Fibroblast of the conjunctiva (primary cell): ENCODE measurements around the gene DTD2.
"Not testable (repeated sequence)": the region's sequence is repeated elsewhere in the genome, so short reads cannot be mapped to it uniquely, and the experiment has no call there.

Source experiments
- DNase-seq: peaks from one replicate; pipeline ENCODE4 v3.0.0-alpha.2; 2010; ENCODE audit warnings: low read depth

Gene DTD2

DNA sequence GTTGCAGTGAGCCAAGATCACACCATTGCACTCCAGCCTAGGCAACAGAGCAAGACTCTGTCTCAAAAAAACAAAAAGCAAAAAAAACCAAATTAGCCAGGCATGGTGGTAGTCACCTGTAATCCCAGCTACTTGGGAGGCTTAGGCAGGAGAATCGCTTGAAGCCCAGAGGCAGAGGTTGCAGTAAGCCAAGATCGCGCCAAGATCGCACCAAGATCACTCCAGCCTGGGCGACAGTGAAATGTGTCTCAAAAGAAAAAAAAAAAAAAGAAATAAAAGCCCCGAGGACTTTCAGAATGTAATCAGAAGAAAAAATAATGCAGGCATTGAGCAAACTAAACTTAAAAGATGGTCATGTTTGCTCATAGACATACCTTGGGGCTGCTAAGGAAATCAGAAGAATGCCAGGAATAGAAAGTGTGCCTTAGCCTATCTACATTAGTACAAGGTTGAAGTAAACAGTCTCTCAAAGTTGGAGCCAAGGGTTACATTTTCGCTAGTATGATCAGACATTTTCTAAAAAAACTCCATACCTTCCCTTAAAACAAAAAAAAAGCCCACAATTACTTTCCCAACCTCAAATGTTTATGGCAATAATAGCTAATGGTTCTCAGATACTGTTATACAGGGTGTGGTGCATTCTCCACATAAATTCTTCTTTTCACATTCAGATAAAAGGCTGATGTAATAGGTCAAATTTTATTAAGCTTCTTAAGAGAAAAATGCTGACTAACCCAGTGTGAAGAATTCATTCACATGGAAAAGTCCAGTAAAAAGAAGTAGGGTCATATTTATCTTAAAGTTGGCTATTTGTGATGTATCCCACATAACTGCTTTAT lies 15.8 kb downstream of the DTD2 start:
- peak; percentile 42 for DNase-seq

DNA sequence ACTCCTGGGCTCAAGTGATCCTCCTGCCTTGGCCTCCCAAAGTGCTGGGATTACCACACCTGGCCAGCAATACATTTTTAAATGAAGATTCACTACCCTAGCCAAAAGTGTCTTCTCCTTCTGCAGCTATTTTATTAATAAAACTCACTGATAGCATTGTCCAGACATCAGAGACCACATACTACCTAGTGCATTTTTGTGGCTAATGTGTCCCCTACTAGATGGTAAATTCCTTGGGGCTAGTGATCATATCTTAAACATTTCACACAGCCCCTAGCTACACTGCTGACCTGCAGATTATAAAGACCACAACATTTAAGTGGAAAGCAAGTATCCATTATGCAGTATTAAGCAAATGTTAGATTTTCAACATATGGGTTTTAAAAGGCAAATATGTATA lies 17.0 kb downstream of the DTD2 start:
- no peak for DNase-seq

DNA sequence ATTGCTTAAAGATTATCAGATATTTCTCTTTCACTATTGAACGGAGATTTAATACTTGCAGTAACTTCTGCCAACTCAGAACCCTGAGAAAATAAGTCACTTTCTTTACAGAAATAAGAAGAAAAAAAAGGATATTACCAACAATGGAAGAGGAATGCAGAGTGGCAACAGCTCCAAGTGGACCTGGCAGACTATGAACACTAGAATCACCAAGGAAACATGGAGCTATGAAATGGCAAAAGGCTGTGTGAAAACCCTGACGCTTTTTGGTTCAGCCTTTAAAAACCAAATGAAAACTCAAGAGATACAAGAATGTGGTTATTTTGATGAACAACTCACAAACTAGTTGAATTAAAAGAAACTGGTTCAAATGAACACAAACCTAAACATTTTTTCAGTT lies 17.7 kb downstream of the DTD2 start:
- DNase-seq, result no peak

DNA sequence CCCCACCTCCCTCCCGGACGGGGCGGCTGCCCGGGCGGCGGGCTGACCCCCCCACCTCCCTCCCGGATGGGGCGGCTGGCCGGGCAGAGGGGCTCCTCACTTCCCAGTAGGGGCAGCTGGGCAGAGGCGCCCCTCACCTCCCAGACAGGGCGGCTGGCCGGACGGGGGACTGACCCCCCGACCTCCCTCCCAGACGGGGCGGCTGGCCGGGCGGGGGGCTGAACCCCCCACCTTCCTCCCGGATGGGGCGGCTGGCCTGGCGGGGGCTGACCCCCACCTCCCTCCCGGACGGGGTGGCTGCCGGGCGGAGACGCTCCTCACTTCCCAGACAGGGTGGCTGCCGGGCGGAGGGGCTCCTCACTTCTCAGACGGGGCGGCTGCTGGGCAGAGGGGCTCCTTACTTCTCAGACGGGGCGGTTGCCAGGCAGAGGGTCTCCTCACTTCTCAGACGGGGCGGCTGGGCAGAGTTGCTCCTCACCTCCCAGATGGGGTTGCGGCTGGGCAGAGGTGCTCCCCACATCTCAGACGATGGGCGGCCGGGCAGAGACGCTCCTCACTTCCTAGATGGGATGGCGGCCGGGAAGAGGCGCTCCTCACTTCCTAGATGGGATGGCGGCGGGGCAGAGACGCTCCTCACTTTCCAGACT lies 20.1 kb downstream of the DTD2 start:
- not testable (repeated sequence) for DNase-seq

DNA sequence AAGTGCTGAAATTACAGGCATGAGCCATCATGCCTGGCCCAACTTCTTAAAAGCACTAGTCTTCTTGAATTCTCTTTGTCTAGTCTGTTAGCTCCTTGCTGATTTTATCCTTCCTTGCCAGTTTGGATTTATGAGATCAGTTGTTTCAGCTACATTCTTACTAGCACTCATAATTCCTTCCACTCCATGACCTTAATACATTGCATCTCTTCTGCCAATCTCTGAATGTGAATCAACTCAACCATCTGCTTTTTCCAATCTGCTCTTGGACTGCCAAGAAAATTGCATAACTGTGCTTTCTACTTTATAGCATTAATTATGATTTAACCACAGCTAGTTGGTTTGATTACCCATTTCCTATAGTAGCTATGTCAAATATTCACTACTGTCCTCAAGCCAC lies 22.0 kb downstream of the DTD2 start:
- DNase-seq, result peak; percentile 60

DNA sequence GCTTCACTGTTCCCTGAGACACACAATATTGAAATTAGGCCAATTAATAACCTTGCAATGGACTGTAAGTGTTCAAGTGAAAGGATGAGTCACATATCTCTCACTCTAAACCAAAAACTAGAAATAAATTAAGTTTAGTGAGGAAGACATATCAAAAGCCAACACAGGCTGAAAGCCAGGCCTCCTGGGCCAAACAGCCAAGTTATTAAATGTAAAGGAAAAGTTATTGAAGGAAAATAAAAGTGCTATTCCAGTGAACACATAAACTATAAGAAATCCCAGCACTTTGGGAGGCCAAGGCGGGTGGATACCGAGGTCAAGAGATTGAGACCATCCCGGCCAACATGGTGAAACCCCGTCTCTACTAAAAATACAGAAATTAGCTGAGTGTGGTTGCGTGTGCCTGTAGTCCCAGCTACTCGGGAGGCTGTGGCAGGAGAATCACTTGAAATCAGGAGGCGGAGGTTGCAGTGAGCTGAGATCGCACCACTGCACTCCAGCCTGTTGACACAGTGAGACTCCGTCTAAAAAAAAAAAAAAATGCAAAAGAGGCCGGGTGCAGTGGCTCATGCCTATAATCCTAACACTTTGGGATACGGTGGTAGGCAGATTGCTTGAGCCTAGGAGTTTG lies 26.6 kb downstream of the DTD2 start:
- DNase-seq, result no peak

DNA sequence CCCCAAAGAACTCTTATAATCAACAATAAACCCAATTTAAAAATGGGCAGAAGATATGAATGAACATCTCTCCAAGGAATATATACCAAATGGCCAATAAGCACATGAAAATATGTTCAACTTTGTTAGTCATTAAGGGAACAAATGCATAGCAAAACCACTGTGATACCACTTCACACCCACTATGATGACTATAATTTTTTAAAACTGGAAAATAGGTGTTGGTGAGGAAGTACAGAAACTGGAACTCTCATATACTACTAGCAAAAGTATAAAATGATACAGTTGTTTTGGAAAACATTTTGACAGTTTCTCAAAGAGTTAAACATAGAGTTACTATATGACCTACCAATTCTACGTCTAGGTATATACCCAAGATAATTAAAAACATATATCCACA lies 27.5 kb downstream of the DTD2 start:
- DNase-seq, result no peak

DNA sequence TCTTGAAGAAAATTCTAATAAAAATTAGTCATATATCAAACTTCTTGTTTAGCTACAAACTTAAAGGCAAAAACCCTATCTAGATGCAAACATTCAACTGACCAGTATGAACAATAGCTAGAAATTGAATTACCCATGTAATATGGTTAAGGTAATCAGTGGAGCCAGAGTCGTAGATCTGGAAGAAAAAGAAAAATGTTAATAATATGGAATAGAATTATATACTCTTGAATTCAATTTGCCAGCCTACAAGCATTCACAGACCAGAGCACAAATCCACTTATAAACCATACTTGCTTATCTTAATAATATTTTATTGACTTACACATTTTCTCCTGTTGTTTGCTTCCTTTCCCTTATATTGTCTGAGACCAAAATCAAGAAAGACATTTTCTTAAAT lies 29.3 kb downstream of the DTD2 start:
- no peak for DNase-seq

DNA sequence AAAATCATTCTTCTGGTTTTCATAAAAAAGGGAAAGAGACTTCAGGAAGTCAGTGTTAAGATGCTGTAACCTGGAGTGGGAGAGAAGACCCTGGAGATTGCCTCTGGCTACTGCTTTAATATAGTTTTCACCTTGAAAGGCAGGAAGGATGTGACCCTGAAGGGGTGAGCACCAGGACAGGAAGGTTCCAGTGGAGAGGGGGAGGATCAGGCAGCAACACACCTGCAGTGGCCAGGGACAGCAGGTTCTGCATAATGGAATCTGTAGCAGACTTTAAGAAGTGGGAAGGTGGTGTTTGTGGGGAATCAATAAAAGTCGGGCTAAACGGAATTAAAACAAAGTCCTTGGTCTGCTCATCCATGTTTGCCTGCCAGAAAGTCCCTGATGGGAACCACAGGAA lies 30.6 kb downstream of the DTD2 start:
- no peak for DNase-seq

DNA sequence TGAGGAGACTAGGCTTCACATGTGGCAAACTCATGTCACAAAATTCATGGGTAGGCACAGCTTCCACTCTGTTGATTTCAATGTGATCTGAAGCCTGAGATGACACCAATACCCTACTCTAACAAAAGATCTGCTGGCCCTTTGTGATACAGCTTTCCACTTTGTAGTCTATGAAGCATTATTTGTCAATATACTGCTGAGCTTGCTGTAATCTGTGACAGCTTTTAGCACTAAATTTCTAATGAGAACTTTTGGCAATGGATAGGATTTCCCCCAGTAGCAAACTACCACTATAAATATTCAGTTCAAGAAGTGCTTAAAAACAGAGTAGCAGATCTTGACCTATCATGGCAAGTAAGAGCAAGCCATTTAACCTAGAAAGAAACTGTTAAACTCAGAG lies 31.4 kb downstream of the DTD2 start:
- no peak for DNase-seq

DNA sequence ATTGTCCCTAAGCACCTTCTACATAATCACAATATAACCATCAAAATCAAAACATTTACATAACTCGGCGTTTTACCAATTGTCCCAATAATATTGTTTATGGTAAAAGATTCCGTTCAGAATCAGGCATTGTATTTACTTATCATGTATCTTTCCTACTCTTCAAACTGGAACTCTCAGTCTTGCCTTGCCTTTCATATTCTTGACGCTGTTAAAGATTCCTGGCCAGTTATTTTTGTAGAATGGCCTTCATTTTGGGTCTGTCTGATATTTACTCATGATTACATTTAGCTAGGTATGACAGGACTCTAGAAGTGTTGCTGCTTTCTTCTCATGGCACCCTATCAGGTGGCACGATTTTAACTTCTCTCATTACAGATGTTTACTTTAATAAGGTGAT lies 36.1 kb downstream of the DTD2 start:
- DNase-seq, result no peak

DNA sequence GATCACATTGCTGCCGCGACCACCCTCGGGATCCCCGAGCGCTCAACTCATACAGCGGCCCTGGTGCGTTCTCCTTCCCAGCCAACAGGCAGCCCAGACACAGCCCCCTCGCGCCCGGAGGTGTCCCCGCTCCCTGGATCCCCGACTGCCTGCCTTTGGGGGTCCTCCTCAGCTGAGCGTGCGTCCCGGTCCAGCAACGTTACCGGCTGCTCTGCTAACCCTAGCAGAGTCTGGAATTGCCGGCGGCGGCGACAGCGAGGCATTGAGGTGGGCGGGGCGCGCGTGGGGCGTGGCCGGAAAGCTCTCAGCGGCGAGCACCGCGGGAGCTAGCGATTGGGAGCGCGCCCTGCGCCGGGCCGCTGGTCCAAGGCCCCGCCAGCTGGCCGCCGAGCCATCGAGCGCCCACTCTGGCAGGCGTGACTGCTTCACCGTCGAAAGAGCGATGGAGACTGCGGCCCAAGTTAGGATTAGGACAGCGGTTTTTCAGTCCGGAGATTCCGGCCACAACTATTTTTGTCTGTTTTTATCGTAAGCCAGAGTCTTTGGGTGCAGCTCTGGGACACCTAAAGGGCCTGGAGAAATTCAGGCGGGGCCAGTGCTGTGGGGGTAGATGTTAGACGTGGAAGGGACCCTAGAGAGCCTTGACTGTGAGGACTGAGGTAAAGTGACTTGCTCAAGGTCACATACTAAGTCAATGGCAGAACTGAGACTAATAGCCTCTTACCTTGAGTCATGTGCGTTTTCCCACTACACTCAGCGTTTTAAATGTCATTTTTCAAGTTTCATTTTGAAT lies 36.8 kb downstream of the DTD2 start, which contains the start of gene HEATR5A:
Gene HEATR5A (minus strand): TSS at position 232 of the 793 bp plus-strand sequence. CDS start 17,575 bp downstream, outside the sequence.
- DNase-seq, result peak; percentile 90

DNA sequence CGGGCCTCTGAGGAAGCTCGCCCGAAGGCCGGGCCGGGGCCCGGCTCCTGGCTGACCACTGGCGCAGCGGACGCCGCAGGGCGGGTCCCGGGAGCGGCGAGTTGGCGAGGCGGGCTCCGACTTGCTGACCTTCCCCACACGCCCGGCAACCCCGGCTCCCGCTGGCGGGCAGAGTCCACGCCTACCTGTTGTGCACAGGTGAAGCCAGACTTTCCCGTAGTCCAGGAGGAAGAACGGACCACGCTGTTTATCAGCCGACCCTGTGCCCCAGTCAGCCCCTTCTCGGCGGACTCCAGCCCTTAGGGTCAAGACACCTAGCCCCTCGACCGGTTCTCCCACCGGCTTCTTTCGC lies 37.4 kb downstream of the DTD2 start:
- DNase-seq, result no peak

DNA sequence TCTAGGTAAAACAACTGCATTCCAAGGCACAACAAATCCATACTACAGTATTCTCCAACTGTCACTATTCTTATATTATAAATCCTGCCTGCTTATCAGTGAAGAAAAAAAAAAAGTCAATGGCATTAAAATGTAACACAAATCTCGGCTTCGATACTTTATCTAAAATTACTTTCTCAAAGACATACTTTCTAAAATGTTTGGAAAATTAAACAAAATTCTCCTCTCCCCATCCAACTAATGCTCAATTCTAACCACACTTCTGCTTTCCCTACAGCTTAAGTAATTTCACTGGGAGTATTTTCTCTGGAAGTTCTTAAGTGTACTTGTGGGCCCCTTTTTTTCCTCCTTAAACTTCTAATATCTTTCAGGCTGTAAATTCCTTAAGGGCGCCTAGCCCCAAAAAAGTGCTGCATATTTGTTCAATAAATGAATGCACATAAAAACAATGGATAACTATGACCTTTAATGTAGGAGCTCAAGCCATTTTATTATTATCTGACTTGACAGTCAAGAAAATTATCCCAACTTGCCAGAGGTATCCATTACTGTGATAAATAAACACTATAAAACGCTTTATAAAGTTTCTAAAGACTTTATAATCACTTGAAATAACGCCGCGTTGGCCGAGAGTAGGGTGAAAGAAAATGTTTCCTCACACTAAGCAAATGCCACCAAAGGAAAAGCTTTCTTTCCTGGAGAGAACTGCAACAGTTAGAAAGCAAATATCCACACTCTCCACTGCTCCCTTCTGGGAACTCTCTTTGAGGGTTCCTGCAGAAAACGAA lies 37.9 kb downstream of the DTD2 start:
- peak; percentile 14 for DNase-seq

DNA sequence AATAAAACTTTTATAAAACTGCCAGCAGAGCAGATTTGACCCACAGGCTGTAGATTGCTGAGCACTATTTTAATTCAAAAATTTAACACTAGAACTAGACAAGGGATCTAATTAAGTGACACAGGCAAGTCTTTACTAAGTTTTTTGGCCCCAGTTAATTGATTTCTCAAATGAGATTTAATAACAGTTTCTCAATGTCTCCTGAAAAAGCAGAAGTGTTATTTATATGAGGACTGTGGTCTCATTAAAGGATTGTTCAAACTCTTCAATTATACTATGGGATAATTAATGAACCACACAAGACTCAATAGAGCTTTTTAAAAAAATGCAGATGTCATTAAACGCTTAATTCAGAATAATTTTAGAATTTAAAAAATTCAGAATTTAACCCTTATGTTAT lies 38.9 kb downstream of the DTD2 start:
- no peak for DNase-seq

DNA sequence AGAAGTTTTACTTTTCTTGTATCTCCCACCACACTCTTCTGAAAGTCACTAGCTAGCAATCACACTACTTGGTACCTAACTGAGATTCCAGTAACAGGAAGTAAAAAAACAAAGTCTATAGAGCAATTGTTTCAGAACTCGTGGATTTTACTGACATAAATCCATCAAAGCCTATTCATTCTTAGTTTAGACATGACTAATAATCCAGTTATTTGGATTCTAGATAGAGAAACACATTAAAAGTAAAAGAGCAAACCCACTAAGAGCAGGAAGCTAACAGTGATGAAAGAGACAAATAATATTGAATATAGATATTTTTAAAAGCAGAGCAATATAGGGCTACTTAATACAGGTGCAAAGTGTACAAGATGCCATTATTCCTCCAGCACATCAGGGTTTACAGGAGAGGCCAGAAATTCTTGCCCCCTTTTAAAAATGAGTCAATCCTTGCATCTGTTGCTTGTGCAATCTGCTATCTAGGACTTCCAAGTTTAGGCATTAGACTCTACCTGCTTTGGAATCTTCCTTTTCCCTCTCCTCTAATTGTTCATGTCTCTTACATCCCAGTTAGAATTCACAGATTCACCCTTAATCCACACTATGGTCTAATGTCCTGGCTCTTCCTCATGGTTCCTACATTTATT lies 43.0 kb downstream of the DTD2 start:
- DNase-seq, result no peak

DNA sequence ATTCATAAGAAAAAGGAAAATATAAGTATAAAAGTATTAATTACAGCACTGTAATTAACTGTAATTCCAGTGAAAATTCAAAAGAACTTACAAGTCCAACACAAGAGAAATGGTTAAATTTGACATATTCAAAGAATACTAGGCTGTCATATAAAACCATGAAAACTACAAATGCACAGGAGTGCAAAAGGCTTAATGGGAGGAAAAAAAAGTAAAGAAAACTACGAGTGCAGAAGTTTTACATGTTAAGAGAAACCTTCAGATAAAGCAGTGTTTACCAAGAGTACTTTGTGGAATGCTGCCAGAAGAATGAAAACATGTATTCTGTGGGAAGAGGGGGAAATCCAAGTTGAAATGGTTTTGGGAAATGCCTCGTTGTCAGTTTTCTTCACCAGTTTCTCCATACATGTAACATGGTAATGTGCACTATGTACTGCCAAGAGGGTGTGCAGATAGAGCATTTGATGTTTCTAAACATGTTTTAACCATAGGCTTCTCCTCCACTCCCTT lies 46.0 kb downstream of the DTD2 start:
- no peak for DNase-seq

DNA sequence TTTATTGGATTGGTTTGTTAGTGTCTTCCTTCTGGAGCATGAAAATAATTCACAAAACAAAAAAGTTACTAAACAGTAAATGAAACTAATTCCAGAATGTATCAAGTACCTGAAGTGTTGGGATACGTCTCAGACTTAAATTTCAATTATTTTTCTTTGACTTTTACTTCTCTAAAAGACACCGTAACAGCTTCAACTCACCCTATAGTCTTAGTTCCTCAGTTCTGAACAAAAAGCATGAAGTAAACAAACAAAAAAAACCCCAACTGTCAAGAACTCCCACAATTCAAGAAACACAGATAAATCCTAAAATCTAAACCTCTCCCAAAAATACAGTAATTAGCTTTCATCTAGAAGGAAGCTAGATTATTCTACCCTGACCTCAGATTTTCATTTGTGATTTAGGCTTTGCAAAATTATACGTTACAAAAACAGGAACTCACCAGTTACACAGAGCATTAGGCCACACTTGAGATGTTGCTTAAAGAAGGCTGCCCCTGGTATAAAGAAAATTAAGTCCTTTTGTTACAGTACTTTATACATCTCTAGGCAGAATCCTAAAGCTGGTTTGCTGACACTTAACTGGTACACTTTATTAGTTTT lies 47.2 kb downstream of the DTD2 start:
- DNase-seq, result no peak

DNA sequence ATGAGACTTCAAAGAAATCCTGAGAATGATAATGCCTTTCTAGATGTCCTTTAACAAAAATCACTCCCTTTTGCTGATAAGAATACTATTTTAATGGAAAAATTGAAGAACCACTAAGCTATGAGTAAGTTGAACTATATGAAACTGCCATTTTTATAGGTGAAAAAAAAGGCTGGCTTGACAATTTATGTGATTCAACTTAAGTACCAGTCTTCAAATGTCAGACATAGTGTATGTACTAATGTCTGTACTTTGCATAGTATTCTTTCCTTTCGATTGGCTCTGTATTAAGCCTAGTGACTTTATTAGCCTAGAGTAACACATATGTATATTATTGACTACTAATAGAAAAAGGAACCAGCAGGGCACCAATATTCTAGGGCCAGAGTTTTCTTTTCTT lies 48.9 kb downstream of the DTD2 start:
- no peak for DNase-seq

DNA sequence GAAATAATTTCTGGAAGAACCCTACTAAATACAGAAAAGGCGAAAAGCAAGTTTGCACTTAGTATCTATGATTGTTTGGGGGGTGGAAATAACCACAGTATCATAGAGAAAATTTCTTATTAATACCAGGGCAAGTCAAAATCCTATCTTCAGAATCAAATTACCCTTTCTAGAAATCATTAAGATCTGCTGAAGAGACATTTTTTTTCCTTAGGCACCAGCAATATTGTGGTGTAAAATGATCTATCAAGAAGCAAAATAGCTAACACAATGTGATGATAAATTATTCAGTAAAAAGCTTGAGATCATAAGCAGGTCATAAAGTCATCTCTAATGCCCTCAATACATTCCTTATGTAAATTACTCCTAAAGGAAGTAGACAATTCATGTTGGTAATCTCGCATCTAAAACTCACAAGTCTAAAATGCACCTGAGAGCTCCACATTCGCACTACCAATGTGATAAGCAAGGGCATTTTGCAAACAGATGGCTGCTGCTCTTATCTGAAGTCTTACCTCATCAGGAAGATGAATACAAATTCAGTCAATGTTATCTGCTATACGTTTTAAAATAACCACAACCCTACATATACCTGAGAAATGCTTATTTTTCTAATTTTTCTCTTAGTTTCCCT lies 51.6 kb downstream of the DTD2 start:
- no peak for DNase-seq
